ENCODE data around the gene MOSMO.

- no peak for TF ChIP-seq POLR2A (IDR thresholded peaks at IDR 0.05; ENCODE audit: low read depth, low read length)
- TF ChIP-seq, protein P1, sequence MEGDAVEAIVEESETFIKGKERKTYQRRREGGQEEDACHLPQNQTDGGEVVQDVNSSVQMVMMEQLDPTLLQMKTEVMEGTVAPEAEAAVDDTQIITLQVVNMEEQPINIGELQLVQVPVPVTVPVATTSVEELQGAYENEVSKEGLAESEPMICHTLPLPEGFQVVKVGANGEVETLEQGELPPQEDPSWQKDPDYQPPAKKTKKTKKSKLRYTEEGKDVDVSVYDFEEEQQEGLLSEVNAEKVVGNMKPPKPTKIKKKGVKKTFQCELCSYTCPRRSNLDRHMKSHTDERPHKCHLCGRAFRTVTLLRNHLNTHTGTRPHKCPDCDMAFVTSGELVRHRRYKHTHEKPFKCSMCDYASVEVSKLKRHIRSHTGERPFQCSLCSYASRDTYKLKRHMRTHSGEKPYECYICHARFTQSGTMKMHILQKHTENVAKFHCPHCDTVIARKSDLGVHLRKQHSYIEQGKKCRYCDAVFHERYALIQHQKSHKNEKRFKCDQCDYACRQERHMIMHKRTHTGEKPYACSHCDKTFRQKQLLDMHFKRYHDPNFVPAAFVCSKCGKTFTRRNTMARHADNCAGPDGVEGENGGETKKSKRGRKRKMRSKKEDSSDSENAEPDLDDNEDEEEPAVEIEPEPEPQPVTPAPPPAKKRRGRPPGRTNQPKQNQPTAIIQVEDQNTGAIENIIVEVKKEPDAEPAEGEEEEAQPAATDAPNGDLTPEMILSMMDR (conservative IDR thresholded peaks at IDR 0.05; ENCODE audit: low read depth, low read length) = no peak
Observed at GRCh38 chr16:22081050-22081449, 73.1 kb downstream of the MOSMO start.
